Measurements from ENCODE around the gene APPL2.

The APPL2 gene

DNA sequence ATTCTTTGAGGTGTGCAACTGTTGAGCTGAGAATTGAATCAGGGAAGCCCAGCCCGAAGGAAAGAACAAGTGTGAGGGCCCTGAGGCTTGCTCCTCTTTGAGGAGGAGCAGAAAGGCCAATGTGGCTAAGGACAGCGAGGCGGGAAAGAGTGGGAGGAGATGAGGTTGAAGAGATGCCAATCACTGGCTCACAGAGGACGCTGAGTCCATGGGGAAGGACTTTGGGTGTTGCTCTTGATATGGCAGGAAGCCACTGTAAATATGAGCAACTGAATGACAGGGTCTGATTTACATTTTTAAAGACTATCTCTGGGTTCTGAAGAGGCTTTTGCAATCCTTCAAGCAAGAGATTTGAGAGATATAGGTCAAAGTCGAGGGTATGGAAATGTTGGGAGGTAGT is 3.3 kb upstream of the APPL2 start:
- no peak for TF ChIP-seq CTCF (IDR thresholded peaks at IDR 0.05; ENCODE audit: low read length, missing control alignments)
- no peak for DNase-seq (ENCODE audit: low read depth)

DNA sequence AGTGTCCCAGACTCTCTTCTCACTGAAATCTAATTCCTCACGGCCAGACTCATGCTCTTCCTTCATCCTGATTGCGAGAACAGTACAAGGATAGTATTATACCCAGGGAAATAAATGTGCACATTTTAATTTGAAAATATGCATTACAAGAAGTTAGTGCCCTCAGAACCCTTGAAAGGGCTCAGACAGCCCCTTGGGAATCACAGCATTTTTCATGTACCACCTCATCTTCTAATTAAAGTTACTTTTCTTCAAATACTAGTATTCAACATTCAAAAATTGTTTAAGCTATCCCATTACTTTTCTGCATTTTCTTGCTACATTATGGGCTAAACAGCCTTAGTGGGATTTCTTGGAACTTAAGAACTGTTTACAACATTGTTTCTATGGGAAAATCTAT is 1.7 kb upstream of the APPL2 start:
- no peak overlapping the region for H3K4me3 ChIP-seq (replicated peaks; ENCODE audit: low read depth, low read length)
- no peak for DNase-seq (ENCODE audit: low read depth)
- TF ChIP-seq CTCF (IDR thresholded peaks at IDR 0.05; ENCODE audit: low read length, missing control alignments), result no peak

More for the DNA sequence above, 3.3 kb upstream of the APPL2 start:
- no peak overlapping the region for H3K4me3 ChIP-seq (replicated peaks; ENCODE audit: low read depth, low read length)

DNA sequence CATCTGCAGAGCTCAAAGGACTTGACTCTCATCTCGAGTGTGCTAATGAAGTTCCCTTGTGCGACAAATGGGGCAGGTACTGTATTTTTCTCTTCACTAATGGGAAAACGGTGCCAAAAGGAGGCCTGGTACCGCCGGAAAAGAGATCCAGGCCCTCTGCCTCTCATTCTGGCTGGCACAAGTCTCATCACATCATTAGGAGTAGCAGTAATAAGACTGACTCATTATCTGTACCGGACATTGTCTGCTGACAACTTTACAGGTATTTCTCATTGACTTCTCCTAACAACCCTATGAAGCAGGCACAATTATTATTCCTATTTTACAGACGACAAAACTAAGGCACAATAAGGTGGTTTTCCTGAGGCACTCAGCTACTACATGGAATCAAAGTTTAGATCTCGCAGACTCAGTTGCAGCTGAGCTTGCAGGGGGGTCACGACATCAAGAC is 668 bp downstream of the APPL2 start:
- TF ChIP-seq CTCF (IDR thresholded peaks at IDR 0.05; ENCODE audit: low read length, missing control alignments), result no peak
- no peak for DNase-seq (ENCODE audit: low read depth)
- H3K4me3 ChIP-seq (replicated peaks; ENCODE audit: low read depth, low read length), result peak overlapping the region; percentile 74

DNA sequence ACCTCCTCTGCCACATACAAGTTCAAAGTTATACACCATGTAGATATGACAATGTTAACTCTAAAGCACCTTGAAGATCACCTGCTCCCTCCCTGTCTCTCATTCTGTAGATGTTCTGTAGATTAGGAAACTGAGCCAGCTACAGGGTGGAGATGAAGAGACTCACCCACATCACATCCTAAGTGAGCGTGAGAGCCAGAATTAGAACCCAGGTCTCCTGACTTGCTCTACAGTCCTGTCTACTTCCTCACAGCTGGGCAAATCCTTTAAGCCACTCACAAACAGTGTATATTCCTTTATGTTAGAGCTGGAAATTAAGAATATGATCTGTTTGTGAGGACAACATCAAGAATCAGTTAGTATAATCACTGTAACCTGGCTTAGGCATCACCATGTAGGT is 1.8 kb downstream of the APPL2 start:
- TF ChIP-seq CTCF (IDR thresholded peaks at IDR 0.05; ENCODE audit: low read length, missing control alignments), result no peak
- H3K4me3 ChIP-seq (replicated peaks; ENCODE audit: low read depth, low read length), result peak overlapping the region; percentile 74
- DNase-seq (ENCODE audit: low read depth), result no peak

GRCh38 chr12:105233041-105233905 is 2.7 kb downstream of the APPL2 start:
- TF ChIP-seq CTCF (IDR thresholded peaks at IDR 0.05; ENCODE audit: low read length, missing control alignments), result no peak
- H3K4me3 ChIP-seq (replicated peaks; ENCODE audit: low read depth, low read length), result no peak overlapping the region
- DNase-seq (ENCODE audit: low read depth), result no peak

- TF ChIP-seq CTCF (IDR thresholded peaks at IDR 0.05; ENCODE audit: low read length, missing control alignments), result no peak
- no peak overlapping the region for H3K4me3 ChIP-seq (replicated peaks; ENCODE audit: low read depth, low read length)
- DNase-seq (ENCODE audit: low read depth), result no peak
Observed at GRCh38 chr12:105231396-105231795, 4.6 kb downstream of the APPL2 start.

GRCh38 chr12:105229371-105229770 is 6.6 kb downstream of the APPL2 start:
- TF ChIP-seq CTCF (IDR thresholded peaks at IDR 0.05; ENCODE audit: low read length, missing control alignments), result no peak
- no peak for DNase-seq (ENCODE audit: low read depth)
- H3K4me3 ChIP-seq (replicated peaks; ENCODE audit: low read depth, low read length), result no peak overlapping the region

Data from fibroblast of pulmonary artery (primary cell).